ENCODE measurements around the gene TMEM50B.
"Not testable (repeated sequence)": the region's sequence is repeated elsewhere in the genome, so short reads cannot be mapped to it uniquely, and the experiment has no call there.

The TMEM50B gene

DNA sequence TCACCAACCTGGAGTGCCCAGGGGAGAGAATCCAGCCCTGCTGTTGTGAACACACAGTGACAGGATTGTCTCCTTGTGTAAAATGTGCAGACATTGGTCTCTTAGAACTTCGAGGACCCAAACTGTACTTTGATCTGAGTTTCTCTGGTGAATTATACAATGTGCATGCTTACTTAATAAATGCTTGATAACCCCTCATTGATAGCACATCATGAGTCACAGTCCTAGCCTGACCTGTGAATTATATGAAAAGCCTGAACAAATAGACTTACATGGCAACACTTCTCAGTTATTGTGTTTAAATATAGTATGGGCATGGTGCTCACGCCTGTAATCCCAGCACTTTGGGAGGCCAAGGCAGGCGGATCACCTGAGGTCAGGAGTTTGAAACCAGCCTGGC, 53.9 kb downstream of the TMEM50B start:
- DNase-seq: no peak

DNA sequence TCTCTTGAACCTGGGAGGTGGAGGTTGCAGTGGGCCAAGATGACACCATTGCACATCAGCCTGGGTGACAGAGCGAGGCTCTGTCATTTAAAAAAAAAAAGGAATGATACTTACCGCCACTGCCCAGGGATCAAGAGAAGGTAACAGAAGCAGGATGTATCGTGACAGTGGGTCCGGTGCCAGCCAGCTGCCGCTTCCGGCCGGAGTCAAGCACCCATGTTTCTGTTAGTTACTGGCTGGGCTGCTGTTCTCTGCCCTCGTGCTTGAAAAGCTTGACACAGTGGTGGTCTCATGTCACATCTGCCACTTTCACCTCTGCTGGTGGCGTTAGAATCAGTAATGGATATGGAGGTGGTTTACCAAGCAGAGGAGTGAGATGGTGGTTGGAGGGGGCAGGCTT, 55.6 kb downstream of the TMEM50B start:
- no peak for DNase-seq

DNA sequence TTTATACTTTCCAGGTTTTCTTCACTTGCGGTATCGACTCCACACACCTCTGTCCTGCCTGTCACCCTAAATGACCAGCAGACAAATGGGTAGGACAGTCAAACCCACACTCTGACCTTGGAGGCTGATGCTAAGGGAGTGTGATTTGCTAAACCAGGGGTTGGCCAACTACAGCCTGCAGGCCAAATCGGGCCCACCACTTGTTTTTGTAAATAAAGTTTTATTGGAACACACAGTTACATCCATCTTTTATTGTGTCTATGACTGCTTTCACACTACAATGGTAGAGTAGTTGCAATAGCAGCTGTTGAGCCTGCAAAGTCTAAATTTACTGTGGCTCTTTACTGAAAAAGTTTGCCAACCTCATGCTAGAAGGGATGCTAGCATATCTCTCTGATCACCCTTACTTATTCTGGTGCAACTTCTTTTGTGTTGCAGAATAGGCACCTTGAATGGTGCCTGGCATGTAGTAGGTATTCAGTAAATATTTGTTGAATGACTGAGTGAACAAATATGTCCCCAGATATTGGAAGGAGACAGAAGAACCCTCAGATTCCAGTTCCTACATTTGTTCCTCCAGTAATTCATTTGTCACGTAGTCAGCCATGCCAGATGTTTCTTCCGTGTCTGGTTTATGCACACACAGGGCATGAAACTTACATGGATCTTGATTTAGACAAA, 57.9 kb downstream of the TMEM50B start:
- DNase-seq: no peak

DNA sequence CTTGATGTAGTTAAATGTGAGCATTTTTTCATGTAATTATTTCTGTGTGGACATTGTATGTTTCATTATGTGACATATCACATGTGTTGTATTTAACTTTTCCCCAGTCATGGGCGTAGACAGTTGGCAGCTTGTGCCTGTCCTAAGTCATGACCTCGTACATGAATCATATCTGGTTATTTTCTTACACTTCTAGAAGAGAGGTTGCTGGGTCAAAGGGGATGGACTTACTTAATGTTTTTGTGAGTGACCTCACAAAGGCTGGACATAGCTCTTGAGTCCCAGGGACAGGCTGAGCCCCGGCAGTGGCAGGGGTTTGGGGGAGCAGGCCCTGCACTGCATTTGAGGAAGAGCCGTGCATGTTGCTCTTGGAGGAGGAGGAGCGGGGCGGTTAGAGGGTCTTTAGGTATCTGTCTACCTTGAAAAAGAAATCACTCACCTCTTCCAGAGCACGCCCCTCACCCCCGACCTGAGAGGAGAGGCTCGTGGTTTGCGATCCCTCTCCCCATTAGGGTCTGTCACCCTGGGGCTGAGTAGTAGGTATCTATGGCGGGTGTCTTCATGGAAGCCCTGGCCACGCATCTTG, 60.1 kb downstream of the TMEM50B start:
- no peak for DNase-seq

DNA sequence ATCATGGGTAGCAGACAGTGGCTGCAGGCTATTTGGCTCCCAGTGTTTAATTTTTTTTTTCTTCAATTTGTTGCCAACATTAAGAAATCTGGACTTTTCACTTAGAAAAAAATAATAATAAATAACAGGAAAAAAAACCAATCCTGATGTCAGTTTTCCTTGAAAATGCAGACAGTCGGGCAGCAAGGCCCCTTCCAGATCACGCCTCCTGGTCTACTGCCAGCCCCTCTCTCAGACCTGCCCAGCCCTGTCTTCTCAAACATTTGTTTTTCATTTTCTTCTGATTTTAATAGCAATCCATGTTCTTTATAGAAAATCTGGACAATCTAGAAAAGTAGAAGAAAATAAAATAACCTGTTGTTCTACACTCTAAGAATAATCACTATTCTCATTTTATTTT, 61.1 kb downstream of the TMEM50B start:
- peak; percentile 23 for DNase-seq

DNA sequence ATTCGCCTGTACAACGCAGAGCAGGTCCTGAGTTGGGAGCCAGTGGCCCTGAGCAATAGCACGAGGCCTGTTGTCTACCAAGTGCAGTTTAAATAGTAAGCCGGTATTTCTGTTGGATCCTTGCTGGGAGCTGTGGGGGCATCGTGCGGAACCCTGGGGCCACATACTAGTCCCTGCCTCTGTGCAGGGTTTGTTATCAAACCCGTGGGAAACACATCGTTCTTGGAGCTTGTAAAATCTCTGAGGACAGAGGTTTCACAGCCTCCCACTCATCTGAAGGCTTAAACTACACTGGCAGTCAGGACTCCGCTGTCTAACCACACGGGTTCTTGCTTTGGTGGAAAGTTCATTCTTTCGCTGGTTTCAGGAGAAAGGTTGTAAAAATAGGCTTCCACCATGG, 64.8 kb downstream of the TMEM50B start:
- DNase-seq: no peak

DNA sequence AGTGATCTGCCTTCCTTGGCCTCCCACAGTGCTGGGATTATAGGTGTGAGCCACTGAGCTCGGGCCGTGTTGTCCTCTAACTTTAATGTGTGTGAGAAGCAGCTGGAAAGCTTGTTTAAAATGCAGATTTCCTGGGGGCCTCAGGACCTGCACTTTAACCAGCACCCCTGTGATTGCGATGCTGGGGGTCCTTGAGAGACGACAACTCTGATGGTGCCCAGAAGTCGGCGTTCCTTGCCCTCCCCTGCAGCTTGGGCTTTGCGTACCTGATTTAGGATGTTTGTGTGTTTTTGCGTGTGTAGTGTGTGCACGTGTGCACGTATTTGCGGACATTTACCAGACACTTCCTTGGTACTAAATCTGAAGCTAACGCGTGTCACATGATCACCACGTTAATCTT, 65.7 kb downstream of the TMEM50B start:
- no peak for DNase-seq

DNA sequence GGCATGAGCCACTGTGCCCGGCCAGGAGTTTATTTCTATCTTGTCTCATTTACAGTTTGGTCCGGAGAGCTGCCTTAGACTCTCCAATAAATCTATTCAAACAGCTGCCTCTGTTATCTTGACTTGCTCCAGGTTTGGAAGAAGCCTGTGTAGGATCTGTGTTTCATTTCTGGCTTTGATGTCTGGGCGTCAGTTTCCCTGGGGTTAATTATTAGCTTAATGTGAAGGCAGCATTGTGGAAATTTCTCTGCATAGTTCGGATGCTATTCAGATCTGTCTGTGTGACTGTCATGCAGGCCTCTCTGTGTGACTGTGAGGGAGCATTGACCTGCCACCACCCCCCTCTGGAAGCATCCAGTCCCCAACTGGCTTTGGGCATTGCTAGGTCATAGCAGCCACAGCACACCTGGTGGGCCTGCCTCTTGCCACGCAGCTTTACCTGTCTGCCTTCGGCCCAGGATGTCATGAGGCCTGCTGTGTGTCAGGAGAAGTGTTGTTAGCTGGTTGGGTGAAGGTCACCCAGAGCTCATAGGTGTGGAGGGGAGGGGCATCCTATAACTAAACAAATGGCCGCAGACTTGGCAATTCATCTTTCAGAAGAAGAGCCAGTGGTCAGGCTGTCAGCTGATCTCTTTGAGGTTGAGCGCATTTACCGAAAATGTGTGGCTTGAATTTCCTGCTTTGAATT, 66.8 kb downstream of the TMEM50B start:
- no peak for DNase-seq

DNA sequence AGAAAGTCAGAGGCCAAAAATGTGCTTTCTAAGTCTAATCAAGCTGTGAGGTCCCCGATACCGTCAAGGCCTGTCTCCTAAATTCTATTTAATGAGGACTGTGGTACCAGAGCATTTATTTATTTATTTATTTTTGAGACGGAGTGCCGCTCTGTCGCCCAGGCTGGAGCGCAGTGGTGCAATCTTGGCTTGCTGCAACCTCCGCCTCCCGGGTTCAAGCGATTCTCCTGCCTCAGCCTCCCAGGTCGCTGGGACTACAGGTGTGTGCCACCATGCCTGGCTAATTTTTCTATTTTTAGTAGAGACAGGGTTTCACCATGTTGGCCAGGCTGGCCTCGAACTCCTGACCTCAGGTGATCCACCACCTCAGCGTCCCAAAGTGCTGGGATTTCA, 67.3 kb downstream of the TMEM50B start:
- not testable (repeated sequence) for DNase-seq

DNA sequence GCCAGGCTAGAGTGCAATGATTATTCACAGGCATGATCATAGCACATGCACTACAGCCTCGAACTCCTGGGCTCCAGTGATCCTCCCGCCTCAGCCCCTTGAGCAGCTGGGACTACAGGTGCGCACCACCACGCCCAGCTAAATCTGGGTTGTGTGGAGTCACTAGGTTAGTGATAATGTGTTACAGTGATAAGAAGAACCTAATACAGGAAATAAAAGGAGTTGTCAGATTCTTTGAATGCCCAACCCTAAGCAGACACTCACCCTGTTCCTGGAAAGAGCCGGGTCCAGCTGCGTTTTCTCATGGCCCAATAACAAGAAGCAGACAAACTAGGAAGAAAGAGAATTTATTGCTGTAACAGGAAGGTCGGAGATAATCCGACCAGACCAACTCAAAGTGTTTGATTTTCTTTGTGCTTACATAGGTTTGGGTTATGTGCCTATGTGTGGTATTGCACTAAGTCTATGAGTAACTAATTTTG, 67.8 kb downstream of the TMEM50B start:
- no peak for DNase-seq

DNA sequence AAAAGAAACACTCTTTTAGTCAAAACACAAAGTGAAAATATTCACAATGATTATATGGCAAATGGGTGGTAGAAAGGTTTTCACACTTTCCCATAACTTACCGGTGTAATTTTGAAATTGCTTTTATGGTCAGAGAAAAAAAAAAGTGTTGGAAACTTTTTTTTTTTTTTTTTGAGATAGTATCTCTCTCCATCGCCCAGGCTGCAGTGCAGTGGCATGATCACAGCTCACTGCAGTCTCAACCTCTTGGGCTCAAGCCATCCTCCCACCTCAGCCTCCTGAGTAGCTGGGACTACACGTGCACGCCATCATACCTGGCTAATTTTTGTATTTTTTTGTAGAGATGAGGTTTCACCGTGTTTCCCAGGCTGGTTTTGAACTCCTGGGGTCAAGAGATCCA, 73.3 kb downstream of the TMEM50B start:
- no peak for DNase-seq

DNA sequence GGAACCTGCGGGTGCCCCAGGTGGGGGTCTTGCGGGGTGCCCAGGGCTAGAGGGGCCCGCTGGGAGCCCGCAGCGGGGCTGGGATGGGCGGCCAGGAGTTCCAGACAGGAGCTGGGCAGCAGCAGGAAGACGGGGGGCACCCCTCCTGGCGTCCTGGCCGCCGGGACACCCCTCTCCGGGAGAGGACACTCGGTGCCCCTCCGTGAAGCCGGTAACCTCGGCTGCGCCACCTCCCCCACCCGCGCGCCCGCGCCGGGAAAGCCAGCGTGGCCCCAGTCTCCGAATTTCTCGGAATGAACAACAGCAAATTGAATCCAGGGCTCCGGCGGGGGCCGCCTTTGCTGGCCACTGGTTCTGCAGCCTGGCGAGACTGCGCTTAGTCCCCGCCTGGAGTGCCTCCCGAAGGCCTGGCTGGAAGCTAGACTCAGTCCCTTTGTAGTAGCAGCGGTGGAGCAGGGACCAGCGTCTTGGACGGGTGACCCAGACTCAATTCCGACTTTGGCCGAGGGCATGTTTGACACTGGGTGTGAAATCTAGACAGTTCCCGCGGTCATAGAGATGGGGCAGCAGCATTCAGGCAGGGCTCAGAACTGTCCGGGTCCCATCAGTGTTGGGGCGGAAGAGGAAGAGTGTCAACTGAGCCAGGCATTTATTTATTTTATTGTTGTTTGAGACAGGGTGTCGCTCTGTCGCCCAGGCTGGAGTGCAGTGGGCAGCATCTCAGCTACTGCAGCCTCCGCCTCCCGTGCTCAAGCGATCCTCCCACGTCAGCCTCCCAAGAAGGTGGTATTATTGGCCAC, 75.8 kb downstream of the TMEM50B start:
- peak; percentile 82 for DNase-seq

DNA sequence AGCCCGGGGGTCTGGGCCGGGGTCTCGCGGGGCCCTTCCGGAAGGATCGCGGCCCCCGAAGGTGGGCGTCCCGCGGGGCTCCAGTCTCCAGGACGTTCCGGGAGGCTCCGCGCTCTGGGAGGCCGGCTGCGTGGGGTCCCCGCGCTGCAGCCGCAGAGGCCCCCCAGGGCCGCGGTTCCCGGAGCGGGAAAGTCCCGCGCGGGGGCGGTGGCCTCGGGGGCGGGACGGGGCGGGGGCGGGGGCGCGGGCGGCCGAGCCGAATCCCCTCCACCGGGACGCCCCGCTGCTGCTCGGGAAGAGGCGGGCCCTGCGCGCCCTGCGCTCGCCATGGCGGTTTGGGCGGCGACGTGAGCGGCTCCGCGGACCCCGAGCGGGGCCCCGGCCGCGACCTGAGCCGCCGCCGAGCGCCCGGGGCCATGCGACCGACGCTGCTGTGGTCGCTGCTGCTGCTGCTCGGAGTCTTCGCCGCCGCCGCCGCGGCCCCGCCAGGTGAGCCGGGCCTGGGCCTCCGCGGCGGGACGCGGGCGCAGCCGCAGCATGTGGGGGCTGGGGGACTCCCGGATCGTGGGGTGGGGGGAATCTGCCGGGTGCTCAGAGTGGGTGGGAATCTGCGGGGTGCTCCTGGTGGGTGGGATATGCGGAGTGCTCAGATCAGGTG, 76.5 kb downstream of the TMEM50B start, which contains the start of gene IFNGR2:
TSS of gene IFNGR2 (plus strand) at position 286 of the 658 bp plus-strand sequence. CDS start at position 417, 131 bp downstream.
- no peak for DNase-seq

DNA sequence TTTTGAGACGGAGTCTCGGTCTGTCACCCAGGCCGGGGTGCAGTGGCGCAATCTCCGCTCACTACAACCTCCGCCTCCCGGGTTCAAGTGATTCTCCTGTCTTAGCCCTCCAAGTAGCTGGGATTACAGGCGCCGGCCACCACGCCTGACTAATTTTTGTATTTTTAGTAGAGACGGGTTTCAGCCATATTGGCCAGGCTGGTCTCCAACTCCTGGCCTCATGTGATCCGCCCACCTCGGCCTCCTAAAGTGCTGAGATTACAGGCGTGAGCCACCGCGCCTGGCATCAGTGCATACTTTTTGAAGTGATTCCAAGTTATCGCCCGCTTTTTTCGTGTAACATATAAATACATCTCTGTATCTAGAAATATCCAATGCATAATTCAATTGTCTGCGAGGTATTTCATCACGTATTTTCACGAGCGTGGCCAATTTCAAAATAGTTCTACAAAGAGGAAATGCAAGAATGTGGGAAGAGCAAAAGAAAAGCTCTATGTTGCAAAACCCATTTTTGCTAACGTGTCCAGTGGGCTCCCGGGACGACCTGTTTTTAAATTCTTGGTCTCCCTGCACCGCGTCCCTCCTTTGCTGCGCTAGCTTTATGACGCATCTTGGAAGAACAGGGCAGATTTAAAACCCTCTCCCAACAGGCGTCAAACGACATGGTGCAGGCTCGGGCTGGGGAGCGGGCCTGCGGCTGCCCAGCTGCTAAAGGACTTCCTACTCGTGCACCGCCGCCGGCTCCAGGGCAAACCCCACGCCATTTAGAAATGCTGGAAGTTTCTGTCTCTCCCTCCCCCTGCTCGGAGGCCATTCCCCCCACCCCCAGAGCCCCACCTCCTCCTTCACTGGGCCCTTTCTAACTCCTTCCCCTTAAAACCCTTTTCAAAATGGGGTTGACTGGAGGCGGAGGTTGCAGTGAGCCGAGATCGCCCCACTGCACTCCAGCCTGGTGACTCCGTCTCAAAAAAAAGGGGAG, 77.5 kb downstream of the TMEM50B start:
- DNase-seq: peak; percentile 79

DNA sequence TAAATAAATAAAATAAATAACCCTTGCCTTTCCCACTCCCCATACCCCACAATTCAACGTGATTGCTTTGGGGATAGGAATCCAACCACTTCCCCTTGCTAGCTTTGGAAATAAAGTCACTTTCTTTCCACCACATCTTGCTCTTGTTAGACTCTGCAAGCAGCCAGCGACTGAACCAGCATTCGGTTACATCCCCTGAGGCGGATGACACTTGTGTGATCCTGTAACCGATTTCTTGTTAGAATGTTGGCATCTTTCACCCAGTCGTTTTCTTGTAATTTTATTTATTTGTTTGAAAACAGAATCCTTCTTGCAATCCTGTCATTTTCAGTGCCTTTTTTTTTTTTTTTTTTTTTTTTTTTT, 78.2 kb downstream of the TMEM50B start:
- peak; percentile 65 for DNase-seq

Measured in eye (tissue), 1 donor.